HepG2 (cell line): Measurements from ENCODE around the gene YWHAH. TPM values are rescaled to one million over a fixed set of nuclear protein-coding genes. Genes with fewer than 3 reads are reported as not detected.
A peak's percentile ranks its signal among the peaks of the same experiment; 100 is the strongest.

ENCODE experiments used
- ATF4 ChIP-seq, 2 experiments: fragments of 450-650 bp in 1 of 2; sonication (generic) in 1 of 2; formaldehyde crosslinking; IDR thresholded peaks; 2 replicates each; pipeline versions ENCODE4 v1.5.0 to v1.8.0; 2020 to 2022; ENCODE audit warnings: mild to moderate bottlenecking in 1 of 2, missing genetic modification reagents in 1 of 2
- DPF2 ChIP-seq: sonication (generic); formaldehyde crosslinking; IDR thresholded peaks from 2 replicates; pipeline ENCODE4 v1.4.0; 2020; ENCODE audit warnings: mild to moderate bottlenecking, low read depth, missing genetic modification reagents, borderline replicate concordance
- DR1 ChIP-seq: sonication (generic); formaldehyde crosslinking; IDR thresholded peaks from 2 replicates; pipeline ENCODE4 v1.8.0; 2021; ENCODE audit warnings: mild to moderate bottlenecking, missing genetic modification reagents, inconsistent platforms
- GABPB1 ChIP-seq: IDR thresholded peaks from 2 replicates; pipeline ENCODE4 v1.6.1; 2016; ENCODE audit warnings: mild to moderate bottlenecking, missing genetic modification reagents, moderate library complexity, missing compliant biosample characterization
- IKZF5 ChIP-seq: IDR thresholded peaks from 2 replicates; pipeline ENCODE4 v1.6.1; 2018; ENCODE audit warnings: missing genetic modification reagents, mild to moderate bottlenecking, missing compliant biosample characterization
- MEF2D ChIP-seq: sonication (generic); formaldehyde crosslinking; IDR thresholded peaks from 2 replicates; pipeline ENCODE4 v1.5.1; 2020; ENCODE audit warnings: mild to moderate bottlenecking, missing genetic modification reagents
- POLR2A ChIP-seq, 2 experiments: IDR thresholded peaks; 2 replicates each; pipeline ENCODE4 v1.6.1; 2011; ENCODE audit warnings: low read depth in 2 of 2, low read length in 2 of 2, mild to moderate bottlenecking in 1 of 2, moderate library complexity in 1 of 2; ENCODE audit not compliant: insufficient read depth in 1 of 2
- SPEN ChIP-seq: sonication (generic); formaldehyde crosslinking; IDR thresholded peaks from 2 replicates; pipeline ENCODE4 v1.5.1; 2020; ENCODE audit warnings: low read depth, mild to moderate bottlenecking, missing genetic modification reagents
- STAT6 ChIP-seq: sonication (generic); formaldehyde crosslinking; IDR thresholded peaks from 2 replicates; pipeline ENCODE4 v1.4.0; 2020; ENCODE audit warnings: missing genetic modification reagents, mild to moderate bottlenecking, borderline replicate concordance
- ZNF136 ChIP-seq: sonication (generic); formaldehyde crosslinking; IDR thresholded peaks from 2 replicates; pipeline ENCODE4 v1.8.1; 2022; ENCODE audit warnings: low read depth, mild to moderate bottlenecking, moderate library complexity, missing genetic modification reagents
- ZNF142 ChIP-seq: sonication (generic); formaldehyde crosslinking; IDR thresholded peaks from 2 replicates; pipeline ENCODE4 v1.4.0; 2020; ENCODE audit warnings: missing genetic modification reagents
- ZNF367 ChIP-seq: sonication (generic); formaldehyde crosslinking; IDR thresholded peaks from 2 replicates; pipeline ENCODE4 v1.4.0; 2020; ENCODE audit warnings: missing genetic modification reagents, borderline replicate concordance
- ZNF570 ChIP-seq: sonication (generic); formaldehyde crosslinking; IDR thresholded peaks from 2 replicates; pipeline ENCODE4 v1.4.0; 2020; ENCODE audit warnings: mild to moderate bottlenecking, missing genetic modification reagents, borderline replicate concordance
- ZNF670 ChIP-seq: sonication (generic); formaldehyde crosslinking; IDR thresholded peaks from 2 replicates; pipeline ENCODE4 v1.8.0; 2022; ENCODE audit warnings: mild to moderate bottlenecking, missing genetic modification reagents, borderline replicate concordance
- polyA plus RNA-seq, 8 experiments: library from polyadenylated mRNA; depleted of rRNA in 3 of 8; stranded (reverse) in 7 of 8; unstranded in 1 of 8; fragments of >200 nt; fragmentation: Illumina TruSeq in 4 of 8; extraction: Trizol in 4 of 8; gene quantifications; 2 replicates each; pipeline versions ENCODE4 v1.2.1 to v1.2.3, GENCODE V29; 2011 to 2016; ENCODE audit warnings: low read depth in 4 of 8, missing spikeins in 1 of 8, mixed read lengths in 1 of 8; ENCODE audit not compliant: insufficient read depth in 1 of 8
- total RNA-seq, 5 experiments: library from RNA; depleted of rRNA; stranded (reverse); fragments of >200 nt; fragmentation: Illumina TruSeq; extraction: Trizol; gene quantifications; 2 replicates each; pipeline ENCODE4 v1.2.3, GENCODE V29; 2016; ENCODE audit warnings: low read depth in 1 of 5

The YWHAH gene
- total and polyA plus RNA-seq, 2 of the 13 experiments (the other 11 are each of a cell fraction or from before 2014, with no cell fraction given): 35.6 to 92.7 TPM

GRCh38 chr22:31932863-31933262, 11.5 kb upstream of the YWHAH start (continued):
- no peak for TF ChIP-seq SPEN (CRISPR knock-in tag)
- no peak for TF ChIP-seq MEF2D (CRISPR knock-in tag)
- no peak for TF ChIP-seq ZNF367 (CRISPR knock-in tag)
- TF ChIP-seq ZNF142 (CRISPR knock-in tag): no peak
- no peak for TF ChIP-seq ZNF670 (CRISPR knock-in tag)
- no peak for TF ChIP-seq DR1 (CRISPR knock-in tag)
- TF ChIP-seq ZNF136 (CRISPR knock-in tag): no peak
- TF ChIP-seq GABPB1 (CRISPR knock-in tag): no peak
- no peak for TF ChIP-seq STAT6 (CRISPR knock-in tag)
- no peak for TF ChIP-seq POLR2A (IDR thresholded peaks at IDR 0.05; ENCODE audit: insufficient read depth in 1 of 2, low read depth in 2 of 2, low read length in 2 of 2)
- peak in 1 of 2 experiments; percentile 82; a peak in 2 of 4 replicates for TF ChIP-seq ATF4 (CRISPR knock-in tag; IDR thresholded peaks at IDR 0.05)
- no peak for TF ChIP-seq DPF2 (CRISPR knock-in tag)
- TF ChIP-seq IKZF5 (CRISPR knock-in tag): no peak
- no peak for TF ChIP-seq ZNF570
